Spinal cord (tissue), 10 donors: Measurements from ENCODE around the gene NCAM1. TPM values are rescaled to one million over a fixed set of nuclear protein-coding genes. Genes with fewer than 3 reads are reported as not detected.

Experiments used
- DNase-seq, 6 donors: peaks; one replicate each; pipeline versions ENCODE4 v3.0.0 to v3.0.0-alpha.2; 2013 to 2015; ENCODE audit warnings: low spot score in 6 of 6, low read depth in 4 of 6
- H3K27ac ChIP-seq: one replicate; pipeline ENCODE4 v1.5.1; 2013; ENCODE audit warnings: low read depth, low read length, control low read depth
- H3K27me3 ChIP-seq: one replicate; pipeline ENCODE4 v1.6.1; 2013; ENCODE audit warnings: low read length; ENCODE audit not compliant: control insufficient read depth, insufficient read depth
- H3K36me3 ChIP-seq: one replicate; pipeline ENCODE4 v1.6.1; 2013; ENCODE audit warnings: low read length; ENCODE audit not compliant: control insufficient read depth, insufficient read depth
- H3K4me1 ChIP-seq: one replicate; pipeline ENCODE4 v1.6.1; 2013; ENCODE audit warnings: low read length; ENCODE audit not compliant: control insufficient read depth, insufficient read depth
- H3K4me3 ChIP-seq: one replicate; pipeline ENCODE4 v1.5.1; 2013; ENCODE audit warnings: low read depth, low read length, control low read depth
- H3K9me3 ChIP-seq: one replicate; pipeline ENCODE4 v1.6.1; 2013; ENCODE audit warnings: low read length; ENCODE audit not compliant: control insufficient read depth, insufficient read depth
- WGBS: methylation state at CpG from one replicate; pipeline ENCODE4 v1.1.5; 2013; ENCODE audit warnings: missing lambda C conversion rate; ENCODE audit not compliant: insufficient coverage; 5-methylcytosine and 5-hydroxymethylcytosine counted together
- polyA plus RNA-seq, 2 donors: library from polyadenylated mRNA; unstranded; fragments of 120-200 nt; gene quantifications; one replicate each; pipeline ENCODE4 v1.2.1, GENCODE V29; 2013; ENCODE audit not compliant: insufficient read length in 2 of 2
- total RNA-seq, 2 donors: library from RNA; depleted of rRNA in 1 of 2; stranded (reverse); fragments of 120-200 nt in 1 of 2; fragments of >200 nt in 1 of 2; gene quantifications; one replicate each; pipeline versions ENCODE4 v1.2.3 to v1.2.4, GENCODE V29; 2013 to 2014
- donor health status: healthy.

NCAM1 gene
- total and polyA plus RNA-seq, 4 donors = 205 to 523 (median 383) TPM

DNA sequence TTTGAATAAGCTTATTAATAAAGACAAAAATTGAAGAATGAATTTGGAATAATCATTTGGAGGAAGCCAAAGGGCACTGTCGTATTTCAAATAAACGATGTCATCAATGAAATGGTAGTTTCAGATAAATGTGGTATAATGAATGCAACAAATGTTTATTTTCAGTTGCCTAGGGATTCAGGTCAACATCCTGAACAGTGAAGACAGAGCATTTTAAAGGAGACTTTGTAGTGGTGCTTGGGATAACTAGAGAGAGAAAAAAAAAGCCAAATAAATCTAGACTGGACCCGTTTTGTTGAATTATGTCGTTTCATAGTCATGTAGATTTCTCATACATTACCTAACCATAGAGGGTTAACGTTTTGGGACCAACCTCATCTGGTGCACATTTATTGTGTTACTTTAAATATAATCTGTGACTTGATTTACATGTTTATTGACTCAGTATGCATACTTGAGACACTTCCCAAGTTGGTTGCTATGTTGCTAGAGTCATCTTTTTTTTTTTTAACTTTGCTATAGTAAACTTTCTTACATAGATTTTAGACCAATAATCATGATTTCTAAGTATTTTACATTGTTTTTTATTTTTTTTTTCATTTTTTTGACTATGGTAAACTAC lies 111.1 kb downstream of the NCAM1 start:
- H3K4me1 ChIP-seq = peaks cover 4% of the 10 kb centered on the region
- DNase-seq = no peak
- H3K4me3 ChIP-seq = no peak overlapping the region
- no peaks in the 10 kb centered on the region for H3K27me3 ChIP-seq
- no peak overlapping the region for H3K27ac ChIP-seq
- H3K36me3 ChIP-seq = no peaks in the 10 kb centered on the region
- 54% methylated on average over 2 of the region's 5 CpGs for WGBS
- no peaks in the 10 kb centered on the region for H3K9me3 ChIP-seq

GRCh38 chr11:113073290-113073953 lies 112.2 kb downstream of the NCAM1 start:
- Histone ChIP-seq H3K36me3 (no peaks in the 10 kb centered on the region), H3K4me3 (no peak overlapping the region), H3K27me3 (no peaks in the 10 kb centered on the region), H3K4me1 (peaks cover 4% of the 10 kb centered on the region), H3K9me3 (no peaks in the 10 kb centered on the region), H3K27ac (no peak overlapping the region)
- no CpG with 5 or more reads among the region's 3 CpGs for WGBS
- DNase-seq = no peak

GRCh38 chr11:113075586-113076095 lies 114.4 kb downstream of the NCAM1 start:
- H3K36me3 ChIP-seq = no peaks in the 10 kb centered on the region
- no peaks in the 10 kb centered on the region for H3K27me3 ChIP-seq
- WGBS = no CpG with 5 or more reads among the region's 1 CpG
- DNase-seq = no peak
- H3K4me1 ChIP-seq = peaks cover 4% of the 10 kb centered on the region
- no peaks in the 10 kb centered on the region for H3K9me3 ChIP-seq
- H3K27ac ChIP-seq = no peak overlapping the region
- H3K4me3 ChIP-seq = no peak overlapping the region

DNA sequence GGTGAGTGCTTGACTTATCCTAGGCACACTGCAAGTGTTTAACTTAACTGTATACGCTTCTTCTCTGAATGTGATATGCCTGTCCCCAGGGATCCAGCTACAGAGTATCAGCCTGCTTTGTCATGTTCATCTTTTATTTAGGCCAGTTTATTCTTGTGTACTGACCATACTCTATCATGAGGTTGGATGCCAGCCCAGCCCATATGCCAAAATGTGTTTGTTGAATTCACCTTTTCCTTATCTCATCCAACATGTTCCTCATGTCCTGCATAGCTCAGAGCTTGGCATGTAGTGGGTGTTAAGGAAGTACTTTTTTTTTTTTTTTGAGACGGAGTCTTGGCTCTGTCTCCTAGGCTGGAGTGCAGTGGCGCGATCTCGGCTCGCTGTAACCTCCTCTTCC lies 116.2 kb downstream of the NCAM1 start:
- no peak overlapping the region for H3K27ac ChIP-seq
- no peaks in the 10 kb centered on the region for H3K27me3 ChIP-seq
- WGBS = 97% methylated on average over 6 of the region's 6 CpGs
- peaks cover 4% of the 10 kb centered on the region for H3K4me1 ChIP-seq
- DNase-seq = no peak
- no peak overlapping the region for H3K4me3 ChIP-seq
- no peaks in the 10 kb centered on the region for H3K36me3 ChIP-seq
- no peaks in the 10 kb centered on the region for H3K9me3 ChIP-seq

- H3K4me1 ChIP-seq = no peaks in the 10 kb centered on the region
- H3K4me3 ChIP-seq = no peak overlapping the region
- no peaks in the 10 kb centered on the region for H3K36me3 ChIP-seq
- no peaks in the 10 kb centered on the region for H3K27me3 ChIP-seq
- DNase-seq = peak in 4 of 6 donors; percentile 32 to 91 (median 34)
- no peaks in the 10 kb centered on the region for H3K9me3 ChIP-seq
- H3K27ac ChIP-seq = no peak overlapping the region
- 41% methylated on average over 5 of the region's 12 CpGs for WGBS
Measured at GRCh38 chr11:113082341-113082955, 121.2 kb downstream of the NCAM1 start.

- 81% methylated on average over 3 of the region's 3 CpGs for WGBS
- Histone ChIP-seq H3K27ac (no peak overlapping the region), H3K9me3 (no peaks in the 10 kb centered on the region), H3K36me3 (no peaks in the 10 kb centered on the region), H3K4me1 (no peaks in the 10 kb centered on the region), H3K27me3 (no peaks in the 10 kb centered on the region), H3K4me3 (no peak overlapping the region)
- DNase-seq = no peak
Measured at GRCh38 chr11:113083571-113083970, 122.4 kb downstream of the NCAM1 start.

DNA sequence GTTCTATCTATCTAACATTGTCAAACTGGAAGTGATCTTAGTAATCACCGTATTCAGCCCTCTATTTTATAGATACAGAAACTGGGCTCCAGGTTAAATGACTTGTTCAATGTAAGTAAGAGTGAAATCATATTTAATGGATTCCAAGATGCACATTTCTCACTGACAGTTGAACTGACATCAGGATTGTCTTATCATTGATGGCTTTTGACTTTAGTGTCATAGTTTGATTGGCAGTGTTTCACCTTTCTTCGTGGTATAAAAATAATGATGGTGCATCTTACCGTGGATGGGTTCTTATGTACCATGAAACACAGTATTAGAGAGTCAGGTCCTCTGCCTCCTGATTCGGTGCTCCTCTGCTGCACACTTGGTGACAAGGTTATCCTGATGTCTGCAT lies 123.1 kb downstream of the NCAM1 start:
- no peaks in the 10 kb centered on the region for H3K4me1 ChIP-seq
- 88% methylated on average over 2 of the region's 4 CpGs for WGBS
- no peak overlapping the region for H3K27ac ChIP-seq
- H3K4me3 ChIP-seq = no peak overlapping the region
- H3K36me3 ChIP-seq = no peaks in the 10 kb centered on the region
- no peaks in the 10 kb centered on the region for H3K27me3 ChIP-seq
- no peak for DNase-seq
- no peaks in the 10 kb centered on the region for H3K9me3 ChIP-seq

- no CpG with 5 or more reads among the region's 3 CpGs for WGBS
- peak in 1 of 6 donors; percentile 44 for DNase-seq
- no peak overlapping the region for H3K27ac ChIP-seq
- H3K4me3 ChIP-seq = no peak overlapping the region
- H3K9me3 ChIP-seq = no peaks in the 10 kb centered on the region
- H3K4me1 ChIP-seq = no peaks in the 10 kb centered on the region
- no peaks in the 10 kb centered on the region for H3K27me3 ChIP-seq
- H3K36me3 ChIP-seq = no peaks in the 10 kb centered on the region
Measured at GRCh38 chr11:113085446-113085845, 124.2 kb downstream of the NCAM1 start.

DNA sequence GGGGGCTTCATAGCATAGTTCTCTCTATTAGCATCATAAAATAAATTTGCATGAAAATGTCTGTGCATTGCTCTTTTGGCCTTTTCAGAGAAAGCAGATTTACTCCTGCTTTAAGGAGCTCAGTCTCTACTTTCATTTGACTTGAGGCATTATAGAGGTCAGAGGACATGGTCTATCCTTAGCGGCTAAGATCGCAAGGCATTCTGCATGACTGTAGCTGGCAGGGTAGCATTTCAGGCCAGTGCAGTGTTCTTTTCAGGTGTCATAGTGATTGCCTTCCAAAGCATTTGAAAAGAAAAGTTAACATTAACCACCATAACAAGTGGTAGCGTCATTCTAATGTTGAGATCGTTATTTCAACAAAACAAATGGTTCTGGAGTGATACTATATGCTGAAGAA lies 126.5 kb downstream of the NCAM1 start:
- Histone ChIP-seq H3K9me3 (no peaks in the 10 kb centered on the region), H3K36me3 (no peaks in the 10 kb centered on the region), H3K27ac (no peak overlapping the region), H3K4me3 (no peak overlapping the region), H3K27me3 (no peaks in the 10 kb centered on the region), H3K4me1 (no peaks in the 10 kb centered on the region)
- no CpG with 5 or more reads among the region's 4 CpGs for WGBS
- DNase-seq = no peak
